ENCODE measurements around the gene LPO. TPM values are rescaled to one million over a fixed set of nuclear protein-coding genes. Genes with fewer than 3 reads are reported as not detected.
A peak's percentile ranks its signal among the peaks of the same experiment; 100 is the strongest.

The LPO gene
- total RNA-seq, 2 donors from 2014 or later: not detected

DNA sequence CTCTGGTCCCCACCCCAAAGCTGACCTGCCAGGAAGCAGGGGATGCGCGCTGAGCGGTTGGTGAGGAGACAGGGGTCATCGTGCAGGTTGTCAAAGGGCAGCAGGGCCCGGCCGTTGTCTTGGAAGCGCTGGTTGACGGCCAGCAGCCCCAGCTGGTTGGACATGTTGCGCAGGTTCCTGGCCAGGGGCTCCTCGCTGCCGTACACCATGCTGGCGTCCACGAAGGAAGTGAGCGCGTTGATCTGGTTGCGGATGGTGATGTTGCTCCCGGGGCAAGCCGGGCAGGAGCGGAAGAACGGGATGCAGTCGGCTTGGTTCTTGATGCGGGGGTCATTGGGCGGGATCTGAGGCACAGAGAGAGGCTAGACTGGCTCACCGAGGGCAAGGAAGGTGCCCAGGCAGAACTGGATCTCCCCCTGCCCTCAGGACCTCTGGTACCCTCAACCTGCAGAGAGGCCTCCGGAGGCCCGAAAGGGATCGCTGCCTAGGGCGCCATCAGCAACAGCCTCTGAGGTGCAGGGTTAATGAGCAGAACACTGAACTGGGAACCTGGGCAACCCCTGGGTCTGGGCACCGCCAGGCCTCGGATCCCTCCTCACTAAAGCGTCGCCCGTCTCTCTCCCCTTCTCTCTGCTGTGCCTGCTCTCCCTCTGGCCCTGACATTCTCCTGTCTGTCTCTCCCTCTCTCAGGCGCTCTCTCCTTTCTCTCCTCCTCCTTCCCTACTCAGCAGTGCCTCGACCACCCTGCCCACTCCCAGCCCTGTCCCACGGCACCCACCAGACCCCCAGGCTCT, 39.6 kb downstream of the LPO start:
- H3K4me3 ChIP-seq: no peak overlapping the region
- peaks cover 10% of the 10 kb centered on the region for H3K4me1 ChIP-seq
- TF ChIP-seq POLR2A (IDR thresholded peaks at IDR 0.05): no peak
- TF ChIP-seq, protein P1, sequence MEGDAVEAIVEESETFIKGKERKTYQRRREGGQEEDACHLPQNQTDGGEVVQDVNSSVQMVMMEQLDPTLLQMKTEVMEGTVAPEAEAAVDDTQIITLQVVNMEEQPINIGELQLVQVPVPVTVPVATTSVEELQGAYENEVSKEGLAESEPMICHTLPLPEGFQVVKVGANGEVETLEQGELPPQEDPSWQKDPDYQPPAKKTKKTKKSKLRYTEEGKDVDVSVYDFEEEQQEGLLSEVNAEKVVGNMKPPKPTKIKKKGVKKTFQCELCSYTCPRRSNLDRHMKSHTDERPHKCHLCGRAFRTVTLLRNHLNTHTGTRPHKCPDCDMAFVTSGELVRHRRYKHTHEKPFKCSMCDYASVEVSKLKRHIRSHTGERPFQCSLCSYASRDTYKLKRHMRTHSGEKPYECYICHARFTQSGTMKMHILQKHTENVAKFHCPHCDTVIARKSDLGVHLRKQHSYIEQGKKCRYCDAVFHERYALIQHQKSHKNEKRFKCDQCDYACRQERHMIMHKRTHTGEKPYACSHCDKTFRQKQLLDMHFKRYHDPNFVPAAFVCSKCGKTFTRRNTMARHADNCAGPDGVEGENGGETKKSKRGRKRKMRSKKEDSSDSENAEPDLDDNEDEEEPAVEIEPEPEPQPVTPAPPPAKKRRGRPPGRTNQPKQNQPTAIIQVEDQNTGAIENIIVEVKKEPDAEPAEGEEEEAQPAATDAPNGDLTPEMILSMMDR (IDR thresholded peaks at IDR 0.05): no peak
- H3K36me3 ChIP-seq (replicated peaks in 1 of 2; ENCODE audit: insufficient read depth in 1 of 2, low read depth in 2 of 2): no peaks in the 10 kb centered on the region
- 69 to 85% methylated on average over 29 to 34 of the region's 36 CpGs for WGBS, 2 donors
- DNase-seq (no peak), ATAC-seq (no peak)
- H3K27me3 ChIP-seq: no peaks in the 10 kb centered on the region
- H3K27ac ChIP-seq: no peak overlapping the region
- H3K9me3 ChIP-seq: no peaks in the 10 kb centered on the region
- intact Hi-C loops (cut with DNase I): no loop called here

DNA sequence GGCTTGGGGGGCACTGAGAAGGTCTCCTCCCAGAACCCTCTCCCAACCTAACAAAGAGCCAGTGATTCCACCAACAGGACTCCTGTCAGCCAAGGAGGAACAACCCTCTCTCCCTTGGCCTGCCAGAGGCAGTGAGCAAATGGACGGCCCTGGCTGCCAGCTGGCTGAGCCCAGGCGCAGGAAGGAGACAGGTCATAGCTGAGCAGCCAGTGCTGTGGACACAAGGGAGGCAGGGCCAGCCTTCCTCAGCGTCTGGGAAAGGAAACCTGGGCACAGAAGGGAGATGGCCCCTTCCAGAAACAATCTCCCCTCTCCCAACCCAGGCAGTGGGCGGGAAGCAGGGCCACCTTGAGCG, 40.3 kb downstream of the LPO start:
- Histone ChIP-seq H3K27me3 (no peaks in the 10 kb centered on the region), H3K4me3 (no peak overlapping the region), H3K27ac (no peak overlapping the region), H3K36me3 (replicated peaks in 1 of 2; ENCODE audit: insufficient read depth in 1 of 2, low read depth in 2 of 2) (no peaks in the 10 kb centered on the region), H3K4me1 (peaks cover 10% of the 10 kb centered on the region), H3K9me3 (no peaks in the 10 kb centered on the region)
- no peak for TF ChIP-seq POLR2A (IDR thresholded peaks at IDR 0.05)
- TF ChIP-seq, protein P1 (IDR thresholded peaks at IDR 0.05): no peak
- ATAC-seq: peak; percentile 31
- DNase-seq: peak; percentile 16 to 55 (median 29)
- intact Hi-C loops (cut with DNase I): no loop called here
- 23 to 26% methylated on average over 2 to 5 of the region's 5 CpGs for WGBS, 2 donors

DNA sequence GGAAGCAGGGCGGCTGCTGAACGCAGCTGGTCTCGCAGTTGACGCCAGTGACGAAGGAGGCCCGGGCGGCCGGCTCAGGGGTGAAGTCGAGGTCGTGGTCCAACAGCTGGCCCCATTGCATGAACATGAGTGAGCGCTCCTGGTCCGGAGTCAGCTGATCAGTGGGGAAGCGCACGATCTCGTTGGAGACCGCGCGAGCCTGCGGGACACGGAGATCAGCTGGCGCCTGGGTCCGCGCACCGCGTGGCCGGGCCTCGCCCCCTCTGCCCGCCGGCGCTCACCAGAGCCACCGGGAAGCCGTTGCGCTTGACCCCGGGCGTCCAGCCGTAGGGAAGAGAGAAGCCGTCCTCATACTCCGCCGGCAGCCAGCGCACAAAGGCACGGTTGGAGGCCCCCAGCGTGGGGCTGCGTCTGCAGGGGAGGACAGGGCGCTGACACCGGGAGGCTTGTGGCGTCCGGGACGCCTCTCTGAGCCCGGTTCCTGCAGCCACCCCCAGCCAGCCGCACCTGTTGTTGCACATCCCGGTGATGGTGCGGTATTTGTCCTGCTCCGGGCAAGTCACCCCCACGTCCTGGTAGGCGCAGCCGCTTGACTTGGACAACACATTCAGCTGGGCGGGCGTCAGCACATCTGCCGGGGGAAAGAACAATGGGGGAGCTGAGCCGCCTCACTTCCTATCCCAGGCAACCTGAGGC, 40.8 kb downstream of the LPO start:
- H3K9me3 ChIP-seq: no peaks in the 10 kb centered on the region
- no peak overlapping the region for H3K4me3 ChIP-seq
- no peaks in the 10 kb centered on the region for H3K36me3 ChIP-seq (replicated peaks in 1 of 2; ENCODE audit: insufficient read depth in 1 of 2, low read depth in 2 of 2)
- WGBS, 2 donors: 2 to 17% methylated on average over 20 to 55 of the region's 60 CpGs
- no peak for TF ChIP-seq POLR2A (IDR thresholded peaks at IDR 0.05)
- TF ChIP-seq, protein P1 (IDR thresholded peaks at IDR 0.05): no peak
- ATAC-seq (peak; percentile 36), DNase-seq (peak in 3 of 4 donors; percentile 34 to 44 (median 39))
- H3K27me3 ChIP-seq: no peaks in the 10 kb centered on the region
- no peak overlapping the region for H3K27ac ChIP-seq
- peaks cover 10% of the 10 kb centered on the region for H3K4me1 ChIP-seq
- intact Hi-C loops (cut with DNase I): no loop called here

DNA sequence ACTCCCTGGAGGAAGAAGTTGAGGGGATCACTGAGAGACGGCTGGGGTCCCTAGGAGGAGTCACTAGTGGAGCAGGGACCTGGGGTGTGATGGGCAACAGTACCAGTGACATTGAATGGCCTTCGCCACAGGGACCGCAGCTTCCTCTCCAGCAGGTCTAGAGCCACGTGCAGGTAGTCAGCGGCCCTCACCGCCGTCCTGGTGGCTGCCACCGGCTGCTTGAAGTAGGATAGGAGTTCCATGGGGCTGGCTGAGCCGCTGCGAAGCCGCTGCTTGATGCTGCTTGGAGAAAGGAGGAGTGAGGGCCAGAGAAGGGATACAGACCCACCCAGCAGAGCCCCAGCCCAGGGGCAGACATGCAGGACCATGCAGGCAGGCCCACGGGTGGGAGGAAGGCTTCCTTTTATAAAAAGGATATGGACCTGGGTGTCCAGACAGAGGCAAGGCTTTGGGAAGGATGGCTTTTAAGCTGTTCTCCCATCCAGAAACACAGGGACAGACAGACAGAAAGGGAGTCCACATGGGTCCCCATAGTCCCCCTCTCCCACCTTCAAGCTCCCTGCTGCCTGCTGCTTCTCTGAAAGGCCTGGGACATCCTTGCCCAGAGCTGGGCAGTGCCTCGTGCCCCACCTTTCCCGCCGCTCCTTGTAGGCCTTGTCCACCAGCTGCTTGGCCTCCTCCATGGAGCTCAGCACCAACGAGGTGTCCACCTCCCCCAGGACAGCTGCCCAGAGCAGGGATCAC, 41.5 kb downstream of the LPO start:
- H3K4me3 ChIP-seq: no peak overlapping the region
- WGBS, 2 donors: 63 to 69% methylated on average over 12 to 16 of the region's 16 CpGs
- TF ChIP-seq, protein P1 (IDR thresholded peaks at IDR 0.05): no peak
- TF ChIP-seq POLR2A (IDR thresholded peaks at IDR 0.05): no peak
- H3K4me1 ChIP-seq: peaks cover 10% of the 10 kb centered on the region
- intact Hi-C loops (cut with DNase I): no loop called here
- no peaks in the 10 kb centered on the region for H3K27me3 ChIP-seq
- H3K9me3 ChIP-seq: no peaks in the 10 kb centered on the region
- ATAC-seq (peak; percentile 30), DNase-seq (no peak)
- no peak overlapping the region for H3K27ac ChIP-seq
- no peaks in the 10 kb centered on the region for H3K36me3 ChIP-seq (replicated peaks in 1 of 2; ENCODE audit: insufficient read depth in 1 of 2, low read depth in 2 of 2)

All from body of pancreas (tissue), 4 donors.